H9 (cell line): ENCODE measurements around the gene NAGA. TPM values are rescaled to one million over a fixed set of nuclear protein-coding genes. Genes with fewer than 3 reads are reported as not detected.

Source experiments
- DNase-seq: peaks from one replicate; pipeline ENCODE4 v3.0.0-alpha.2; 2017
- H2AFZ ChIP-seq: one replicate; pipeline ENCODE4 v1.6.1; 2013; ENCODE audit warnings: mild to moderate bottlenecking, low read length, control low read depth, moderate library complexity
- H2AK5ac ChIP-seq: 2 replicates; pipeline ENCODE4 v1.6.1; 2013; ENCODE audit warnings: low read length, control low read depth, mixed read lengths; ENCODE audit not compliant: insufficient read length
- H2BK120ac ChIP-seq: one replicate; pipeline ENCODE4 v1.6.1; 2013; ENCODE audit warnings: low read depth, mild to moderate bottlenecking, low read length, control low read depth, inconsistent platforms; ENCODE audit not compliant: poor library complexity, severe bottlenecking
- H2BK12ac ChIP-seq: 2 replicates; pipeline ENCODE4 v1.6.1; 2013; ENCODE audit warnings: low read length, control low read depth, mixed read lengths, low read depth; ENCODE audit not compliant: insufficient read length
- H2BK15ac ChIP-seq: 2 replicates; pipeline ENCODE4 v1.6.1; 2013; ENCODE audit warnings: low read depth, low read length, control low read depth
- H2BK20ac ChIP-seq: one replicate; pipeline ENCODE4 v1.6.1; 2013; ENCODE audit warnings: low read depth, mild to moderate bottlenecking, low read length, control low read depth, inconsistent platforms; ENCODE audit not compliant: poor library complexity, severe bottlenecking
- H2BK5ac ChIP-seq: 2 replicates; pipeline ENCODE4 v1.6.1; 2013; ENCODE audit warnings: low read length, control low read depth, mixed read lengths; ENCODE audit not compliant: insufficient read length
- H3K14ac ChIP-seq: 2 replicates; pipeline ENCODE4 v1.6.1; 2013; ENCODE audit warnings: low read length, control low read depth; ENCODE audit not compliant: insufficient read depth
- H3K18ac ChIP-seq: 2 replicates; pipeline ENCODE4 v1.6.1; 2013; ENCODE audit warnings: low read depth, mild to moderate bottlenecking, mixed read lengths, low read length, control low read depth; ENCODE audit not compliant: insufficient read length
- H3K23ac ChIP-seq: 2 replicates; pipeline ENCODE4 v1.6.1; 2013; ENCODE audit warnings: low read length, control low read depth, mixed read lengths, low read depth; ENCODE audit not compliant: insufficient read length
- H3K23me2 ChIP-seq: 2 replicates; pipeline ENCODE4 v1.6.1; 2013; ENCODE audit warnings: low read depth, mild to moderate bottlenecking, mixed read lengths, low read length, control low read depth; ENCODE audit not compliant: insufficient read length, poor library complexity, severe bottlenecking
- H3K27ac ChIP-seq: 2 replicates; pipeline ENCODE4 v1.5.1; 2013; ENCODE audit warnings: low read length, control low read depth, mixed read lengths, low read depth; ENCODE audit not compliant: insufficient read length
- H3K27me3 ChIP-seq: 2 replicates; pipeline ENCODE4 v1.6.1; 2013; ENCODE audit warnings: low read length, control low read depth, inconsistent platforms; ENCODE audit not compliant: insufficient read depth
- H3K4ac ChIP-seq: 2 replicates; pipeline ENCODE4 v1.6.1; 2013; ENCODE audit warnings: low read depth, mild to moderate bottlenecking, control low read depth, inconsistent platforms, low read length, moderate library complexity
- H3K4me1 ChIP-seq: 2 replicates; pipeline ENCODE4 v1.6.1; 2013; ENCODE audit warnings: low read length, control low read depth, inconsistent platforms; ENCODE audit not compliant: insufficient read depth
- H3K4me2 ChIP-seq: 2 replicates; pipeline ENCODE4 v1.6.1; 2013; ENCODE audit warnings: low read length, control low read depth, mixed read lengths; ENCODE audit not compliant: insufficient read length, insufficient read depth
- H3K56ac ChIP-seq: 2 replicates; pipeline ENCODE4 v1.6.1; 2013; ENCODE audit warnings: low read depth, mild to moderate bottlenecking, mixed read lengths, low read length, control low read depth; ENCODE audit not compliant: insufficient read length
- H3K79me1 ChIP-seq: 2 replicates; pipeline ENCODE4 v1.6.1; 2013; ENCODE audit warnings: low read depth, mild to moderate bottlenecking, moderate library complexity, low read length, control low read depth, inconsistent platforms; ENCODE audit not compliant: insufficient read depth, poor library complexity, severe bottlenecking
- H3K79me2 ChIP-seq: 2 replicates; pipeline ENCODE4 v1.6.1; 2013; ENCODE audit warnings: low read length, control low read depth, inconsistent platforms; ENCODE audit not compliant: insufficient read depth
- H3K9ac ChIP-seq: 2 replicates; pipeline ENCODE4 v1.6.1; 2013; ENCODE audit warnings: low read length, control low read depth, mixed read lengths; ENCODE audit not compliant: insufficient read length; ENCODE audit errors: extremely low read depth
- H3K9me3 ChIP-seq: one replicate; pipeline ENCODE4 v1.6.1; 2013; ENCODE audit warnings: low read depth, low read length, inconsistent platforms; ENCODE audit not compliant: control insufficient read depth
- H3T11ph ChIP-seq: one replicate; pipeline ENCODE4 v1.6.1; 2013; ENCODE audit warnings: mild to moderate bottlenecking, low read length, control low read depth, inconsistent platforms
- H4K20me1 ChIP-seq: one replicate; pipeline ENCODE4 v1.6.1; 2013; ENCODE audit not compliant: control insufficient read depth, insufficient read length, insufficient read depth
- H4K5ac ChIP-seq: 2 replicates; pipeline ENCODE4 v1.6.1; 2013; ENCODE audit warnings: low read depth, mild to moderate bottlenecking, mixed read lengths, low read length, control low read depth; ENCODE audit not compliant: insufficient read length
- H4K8ac ChIP-seq: replicated peaks from 2 replicates; pipeline ENCODE4 v1.6.1; 2013; ENCODE audit warnings: low read length, control low read depth, mixed read lengths, low read depth; ENCODE audit not compliant: insufficient read length
- H4K91ac ChIP-seq: 2 replicates; pipeline ENCODE4 v1.6.1; 2013; ENCODE audit warnings: low read depth, mild to moderate bottlenecking, moderate library complexity, mixed read lengths, low read length, control low read depth; ENCODE audit not compliant: insufficient read length
- H3K27ac Mint-ChIP-seq, 3 experiments: 2 replicates in 2 of 3; 3 replicates in 1 of 3; pipeline ENCODE4 v1.8.0; 2020 to 2021; ENCODE audit warnings: mixed read lengths in 3 of 3, mild to moderate bottlenecking in 1 of 3, moderate library complexity in 1 of 3
- H3K27me3 Mint-ChIP-seq: 2 replicates; pipeline ENCODE4 v1.8.0; 2021; ENCODE audit warnings: low read depth, mild to moderate bottlenecking, moderate library complexity, mixed read lengths
- H3K36me3 Mint-ChIP-seq, 3 experiments: 2 replicates in 2 of 3; 3 replicates in 1 of 3; pipeline ENCODE4 v1.8.0; 2020 to 2021; ENCODE audit warnings: low read depth in 3 of 3, mixed read lengths in 3 of 3; ENCODE audit not compliant: insufficient read depth in 1 of 3
- H3K4me1 Mint-ChIP-seq, 2 experiments: 2 replicates each; pipeline ENCODE4 v1.8.0; 2020; ENCODE audit warnings: mixed read lengths in 2 of 2
- H3K4me3 Mint-ChIP-seq, 2 experiments: 2 replicates in 1 of 2; 3 replicates in 1 of 2; pipeline ENCODE4 v1.8.0; 2020 to 2021; ENCODE audit warnings: mild to moderate bottlenecking in 2 of 2, mixed read lengths in 2 of 2, moderate library complexity in 1 of 2
- H3K9me3 Mint-ChIP-seq, 2 experiments: 2 replicates in 1 of 2; 3 replicates in 1 of 2; pipeline ENCODE4 v1.8.0; 2020; ENCODE audit warnings: mild to moderate bottlenecking in 2 of 2, mixed read lengths in 2 of 2, moderate library complexity in 1 of 2
- WGBS: extraction: QIAGEN DNeasy Blood & Tissue Kit; methylation state at CpG from one replicate; pipeline ENCODE4 v1.1.7; 2013; ENCODE audit warnings: missing lambda C conversion rate, low lambda C conversion rate, mixed read lengths; ENCODE audit not compliant: insufficient read length; ENCODE audit errors: extremely low coverage; 5-methylcytosine and 5-hydroxymethylcytosine counted together
- total RNA-seq: library from RNA; stranded (reverse); gene quantifications from 2 replicates; pipeline ENCODE4 v1.2.1, GENCODE V29; 2021
- TF ChIP-seq, protein P1 (sequence below): fragments of 200-600 bp; sonication (generic); conservative IDR thresholded peaks from 3 replicates; pipeline ENCODE4 v1.8.0; 2021; ENCODE audit warnings: antibody characterized with exemption, mild to moderate bottlenecking

Gene NAGA
- total RNA-seq, 1 experiment from 2014 or later = 16.1 TPM

DNA sequence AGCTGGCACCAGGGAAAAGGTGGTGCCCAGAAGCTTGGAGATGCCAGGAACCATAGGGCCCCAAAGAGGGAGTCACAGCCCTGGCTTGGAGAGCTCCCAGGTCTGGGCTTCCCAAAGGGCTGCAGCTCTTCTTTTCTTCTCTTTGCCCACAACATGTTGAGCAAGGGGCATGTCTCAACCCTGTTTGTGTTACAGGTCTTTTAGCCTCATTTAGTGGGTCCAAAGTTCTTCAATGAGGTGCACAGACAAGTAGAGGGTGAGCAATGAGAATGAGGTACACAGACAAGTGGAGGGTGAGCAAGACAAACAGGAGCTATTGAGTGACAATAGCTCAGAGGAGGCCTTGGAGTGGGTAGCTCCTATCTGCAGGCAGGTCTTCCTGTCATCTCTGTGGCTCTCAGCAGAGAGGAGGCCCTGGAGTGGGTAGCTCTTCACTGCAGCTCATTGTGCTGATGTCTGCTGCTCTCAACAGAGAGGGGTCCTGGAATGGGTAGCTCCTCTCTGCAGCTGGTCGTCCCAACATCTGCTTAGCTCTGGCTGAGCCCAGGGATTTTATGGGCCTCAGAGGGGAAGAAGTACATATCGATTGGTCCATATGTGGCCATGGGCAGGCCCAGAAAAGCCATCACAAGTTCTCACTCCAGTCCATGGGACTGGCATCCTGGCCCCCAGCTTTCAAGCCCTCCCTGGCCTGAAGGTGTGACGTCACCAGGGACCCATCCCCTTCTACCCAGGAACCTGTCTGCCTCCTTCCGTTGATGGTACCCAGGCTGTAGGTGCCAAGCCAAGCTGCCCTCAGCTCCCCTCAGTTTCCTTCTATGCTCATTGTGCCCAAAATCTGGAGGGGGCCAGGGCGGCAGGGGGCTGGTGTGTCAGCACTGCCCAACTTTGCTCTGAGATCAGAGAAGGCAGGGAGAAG is 37.1 kb downstream of the NAGA start:
- Histone ChIP-seq H3K9me3 (peaks cover 7% of the 10 kb centered on the region), H2BK5ac (no peak overlapping the region), H4K20me1 (no peaks in the 10 kb centered on the region), H4K91ac (no peak overlapping the region), H4K8ac (no peak overlapping the region), H3K9ac (no peak overlapping the region), H3K27me3 (no peaks in the 10 kb centered on the region), H3K79me1 (no peaks in the 10 kb centered on the region), H2BK15ac (no peak overlapping the region), H3K79me2 (no peaks in the 10 kb centered on the region), H3T11ph (no peak overlapping the region), H3K4me2 (no peak overlapping the region), H3K4ac (no peak overlapping the region), H3K27ac (no peak overlapping the region), H2BK20ac (no peak overlapping the region), H3K23ac (no peak overlapping the region), H4K5ac (no peak overlapping the region), H2BK12ac (no peak overlapping the region), H3K56ac (no peak overlapping the region), H3K14ac (no peak overlapping the region), H2AFZ (no peak overlapping the region), H2AK5ac (no peak overlapping the region), H3K23me2 (no peaks in the 10 kb centered on the region), H3K18ac (no peak overlapping the region), H2BK120ac (no peak overlapping the region), H3K4me1 (no peaks in the 10 kb centered on the region)
- H3K27ac Mint-ChIP-seq = no peak overlapping the region
- DNase-seq = no peak
- TF ChIP-seq, protein P1, sequence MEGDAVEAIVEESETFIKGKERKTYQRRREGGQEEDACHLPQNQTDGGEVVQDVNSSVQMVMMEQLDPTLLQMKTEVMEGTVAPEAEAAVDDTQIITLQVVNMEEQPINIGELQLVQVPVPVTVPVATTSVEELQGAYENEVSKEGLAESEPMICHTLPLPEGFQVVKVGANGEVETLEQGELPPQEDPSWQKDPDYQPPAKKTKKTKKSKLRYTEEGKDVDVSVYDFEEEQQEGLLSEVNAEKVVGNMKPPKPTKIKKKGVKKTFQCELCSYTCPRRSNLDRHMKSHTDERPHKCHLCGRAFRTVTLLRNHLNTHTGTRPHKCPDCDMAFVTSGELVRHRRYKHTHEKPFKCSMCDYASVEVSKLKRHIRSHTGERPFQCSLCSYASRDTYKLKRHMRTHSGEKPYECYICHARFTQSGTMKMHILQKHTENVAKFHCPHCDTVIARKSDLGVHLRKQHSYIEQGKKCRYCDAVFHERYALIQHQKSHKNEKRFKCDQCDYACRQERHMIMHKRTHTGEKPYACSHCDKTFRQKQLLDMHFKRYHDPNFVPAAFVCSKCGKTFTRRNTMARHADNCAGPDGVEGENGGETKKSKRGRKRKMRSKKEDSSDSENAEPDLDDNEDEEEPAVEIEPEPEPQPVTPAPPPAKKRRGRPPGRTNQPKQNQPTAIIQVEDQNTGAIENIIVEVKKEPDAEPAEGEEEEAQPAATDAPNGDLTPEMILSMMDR = no peak
- H3K36me3 Mint-ChIP-seq = peaks cover 6 to 13% (median 11%) of the 10 kb centered on the region in 3 experiments; a peak in 6 of 7 replicates
- H3K4me3 Mint-ChIP-seq = no peak overlapping the region
- peaks cover 33% of the 10 kb centered on the region for H3K27me3 Mint-ChIP-seq
- no CpG with 5 or more reads among the region's 5 CpGs for WGBS
- peaks cover 20 to 28% of the 10 kb centered on the region in 2 experiments for H3K9me3 Mint-ChIP-seq
- no peaks in the 10 kb centered on the region for H3K4me1 Mint-ChIP-seq
